Adrenal gland (tissue), 12 donors: ENCODE measurements around the gene BTBD9. TPM values are rescaled to one million over a fixed set of nuclear protein-coding genes. Genes with fewer than 3 reads are reported as not detected.
A peak's percentile ranks its signal among the peaks of the same experiment; 100 is the strongest.

Source experiments
- DNase-seq, 7 donors: peaks; one replicate each; pipeline ENCODE4 v3.0.0-alpha.2; 2019 to 2020
- H3K27ac ChIP-seq, 5 donors: fragments of 200-600 bp; sonication (generic) in 4 of 5; 1 replicate in 3 of 5; 2 replicates in 2 of 5; pipeline versions ENCODE4 v1.5.1 to v1.8.0; 2016 to 2020; ENCODE audit warnings: mild to moderate bottlenecking in 1 of 5
- H3K27me3 ChIP-seq: fragments of 200-600 bp; 2 replicates; pipeline ENCODE4 v1.8.0; 2021
- H3K36me3 ChIP-seq, 2 donors: fragments of 200-600 bp; replicated peaks in 1 of 2; 1 replicate in 1 of 2; 2 replicates in 1 of 2; pipeline versions ENCODE4 v1.5.1 to v1.8.0; 2018 to 2022
- H3K4me1 ChIP-seq, 2 donors: fragments of 200-600 bp; replicated peaks in 1 of 2; 1 replicate in 1 of 2; 2 replicates in 1 of 2; pipeline versions ENCODE4 v1.5.1 to v1.8.0; 2018 to 2021
- H3K4me3 ChIP-seq, 4 donors: fragments of 200-600 bp; sonication (generic) in 3 of 4; one replicate each; pipeline ENCODE4 v1.5.1; 2016 to 2018
- H3K9me3 ChIP-seq, 3 donors: fragments of 200-600 bp; sonication (generic) in 1 of 3; replicated peaks in 1 of 3; 1 replicate in 2 of 3; 2 replicates in 1 of 3; pipeline versions ENCODE4 v1.5.1 to v1.8.0; 2016 to 2021
- CTCF ChIP-seq, 6 experiments: fragments of 450-650 bp in 4 of 6; fragments of 200-600 bp in 2 of 6; sonication (generic) in 1 of 6; IDR thresholded peaks; 1 replicate in 5 of 6; 2 replicates in 1 of 6; pipeline versions ENCODE4 v1.5.1 to v1.8.0; 2016 to 2021; ENCODE audit warnings: antibody characterized with exemption in 6 of 6, mild to moderate bottlenecking in 2 of 6, moderate library complexity in 1 of 6
- POLR2A ChIP-seq, 2 donors: fragments of 450-650 bp; IDR thresholded peaks; one replicate each; pipeline ENCODE4 v1.6.1; 2017; ENCODE audit warnings: antibody characterized with exemption in 2 of 2, mild to moderate bottlenecking in 2 of 2, moderate library complexity in 1 of 2
- WGBS, 4 donors: extraction: QIAGEN DNeasy Blood & Tissue Kit in 2 of 4; methylation state at CpG; one replicate each; pipeline versions ENCODE4 v1.1.5 to v1.1.7; 2013 to 2017; 5-methylcytosine and 5-hydroxymethylcytosine counted together
- intact Hi-C, 2 donors: fragments of 100-400 bp; cut with DNase I; formaldehyde crosslinking; loops; one replicate each; pipeline versions ENCODE4 v1.14.1 to v1.15.0; 2022 to 2023
- polyA plus RNA-seq, 3 donors: library from polyadenylated mRNA; stranded (reverse); fragments of 200-250 nt in 2 of 3; fragments of 350-450 nt in 1 of 3; fragmentation: Illumina TruSeq in 1 of 3; extraction: RNeasy Lipid Tissue Mini Kit (QIAGEN cat#74804) in 1 of 3; gene quantifications; one replicate each; pipeline ENCODE4 v1.2.3, GENCODE V29; 2013 to 2014
- total RNA-seq, 9 donors: library from RNA; depleted of rRNA in 4 of 9; stranded (reverse); fragments of >200 nt in 4 of 9; fragments of 120-200 nt in 1 of 9; fragmentation: NEBNext Ultra II Directional in 1 of 9; extraction: Animal tissue kit (Norgen Biotek cat#: 25700) in 1 of 9; gene quantifications; one replicate each; pipeline versions ENCODE4 v1.1.0 to v1.2.4, GENCODE V29; 2013 to 2023
- donor health status: healthy with polysubstance abuse.
- donor health status: Bipolar disorder and iron deficiency.
- donor health status: DM: yes; HTN: yes; CAD: no.
- donor health status: DM: no; HTN: no; CAD: no.
- donor health status: DM: no; HTN: no; CAD: no.
- donor health status: DM: yes; HTN: yes; CAD: no.

The BTBD9 gene
- total and polyA plus RNA-seq, 12 donors, result 2.4 to 29.6 (median 18.1) TPM

DNA sequence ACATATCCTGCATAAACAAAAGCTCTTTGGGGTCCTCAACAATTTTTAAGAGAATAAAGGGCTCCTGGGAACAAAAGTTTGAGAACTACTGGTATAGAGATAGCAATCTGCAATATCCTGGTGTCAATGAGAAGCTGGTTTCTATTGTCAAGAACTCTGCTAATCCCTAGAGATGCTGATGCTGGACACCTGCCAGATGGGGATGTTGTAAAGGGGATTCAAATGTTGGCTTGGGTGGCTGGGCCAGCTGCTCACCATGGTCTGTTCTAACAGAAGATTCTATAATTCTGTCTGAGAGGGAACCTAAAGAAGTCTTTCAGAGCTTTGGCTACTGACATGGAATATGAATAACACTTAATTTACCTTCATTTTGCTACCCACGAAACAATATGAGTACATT, 137.8 kb downstream of the BTBD9 start:
- no peaks in the 10 kb centered on the region for H3K36me3 ChIP-seq
- H3K27me3 ChIP-seq, result no peaks in the 10 kb centered on the region
- WGBS, 4 donors, result 74 to 100% (median 97%) methylated on average over 1 of the region's 1 CpG
- peaks cover 0 to 9% of the 10 kb centered on the region in 2 donors for H3K4me1 ChIP-seq
- intact Hi-C loops, result no loop called here
- no peaks in the 10 kb centered on the region for H3K9me3 ChIP-seq
- H3K4me3 ChIP-seq, result no peak overlapping the region
- no peak for DNase-seq
- no peak overlapping the region for H3K27ac ChIP-seq
- TF ChIP-seq CTCF (IDR thresholded peaks at IDR 0.05), result no peak
- no peak for TF ChIP-seq POLR2A (IDR thresholded peaks at IDR 0.05)

- no peak for TF ChIP-seq CTCF (IDR thresholded peaks at IDR 0.05)
- TF ChIP-seq POLR2A (IDR thresholded peaks at IDR 0.05), result no peak
- DNase-seq, result no peak
- no peak overlapping the region for H3K27ac ChIP-seq
- intact Hi-C loops, result loop anchor here in 1 of 2 donors (10.0 kb wide), 1 partner anchor 795 kb away; no protein-coding TSS in a partner anchor
- peaks cover 0 to 9% of the 10 kb centered on the region in 2 donors for H3K4me1 ChIP-seq
- no peaks in the 10 kb centered on the region for H3K9me3 ChIP-seq
- H3K27me3 ChIP-seq, result no peaks in the 10 kb centered on the region
- H3K36me3 ChIP-seq, result no peaks in the 10 kb centered on the region
- WGBS, 4 donors, result 74 to 80% (median 79%) methylated on average over 5 of the region's 5 CpGs
- H3K4me3 ChIP-seq, result no peak overlapping the region
Measured at GRCh38 chr6:38499529-38500096, 140.1 kb downstream of the BTBD9 start.

- H3K36me3 ChIP-seq, result no peaks in the 10 kb centered on the region
- WGBS, 4 donors, result 54 to 71% (median 62%) methylated on average over 5 of the region's 5 CpGs
- no peaks in the 10 kb centered on the region for H3K9me3 ChIP-seq
- H3K4me3 ChIP-seq, result no peak overlapping the region
- DNase-seq, result peak in 1 of 7 donors; percentile 5
- H3K27me3 ChIP-seq, result no peaks in the 10 kb centered on the region
- TF ChIP-seq POLR2A (IDR thresholded peaks at IDR 0.05) (no peak), CTCF (IDR thresholded peaks at IDR 0.05) (no peak)
- intact Hi-C loops, result loop anchor here in 1 of 2 donors (10.0 kb wide), 1 partner anchor 794 kb away; no protein-coding TSS in a partner anchor
- no peak overlapping the region for H3K27ac ChIP-seq
- peaks cover 0 to 9% of the 10 kb centered on the region in 2 donors for H3K4me1 ChIP-seq
Measured at GRCh38 chr6:38498805-38499445, 140.8 kb downstream of the BTBD9 start.

- Histone ChIP-seq H3K9me3 (no peaks in the 10 kb centered on the region), H3K4me1 (peaks cover 0 to 9% of the 10 kb centered on the region in 2 donors), H3K27ac (no peak overlapping the region), H3K4me3 (no peak overlapping the region), H3K36me3 (no peaks in the 10 kb centered on the region), H3K27me3 (no peaks in the 10 kb centered on the region)
- WGBS, 4 donors, result 87 to 96% (median 93%) methylated on average over 1 of the region's 1 CpG
- TF ChIP-seq CTCF (IDR thresholded peaks at IDR 0.05) (no peak), POLR2A (IDR thresholded peaks at IDR 0.05) (no peak)
- DNase-seq, result peak in 1 of 7 donors; percentile 14
- intact Hi-C loops, result loop anchor here in 1 of 2 donors (10.0 kb wide), 1 partner anchor 793 kb away; no protein-coding TSS in a partner anchor
Measured at GRCh38 chr6:38498085-38498484, 141.6 kb downstream of the BTBD9 start.
